Measurements from ENCODE around the gene TNFRSF21.

DNA sequence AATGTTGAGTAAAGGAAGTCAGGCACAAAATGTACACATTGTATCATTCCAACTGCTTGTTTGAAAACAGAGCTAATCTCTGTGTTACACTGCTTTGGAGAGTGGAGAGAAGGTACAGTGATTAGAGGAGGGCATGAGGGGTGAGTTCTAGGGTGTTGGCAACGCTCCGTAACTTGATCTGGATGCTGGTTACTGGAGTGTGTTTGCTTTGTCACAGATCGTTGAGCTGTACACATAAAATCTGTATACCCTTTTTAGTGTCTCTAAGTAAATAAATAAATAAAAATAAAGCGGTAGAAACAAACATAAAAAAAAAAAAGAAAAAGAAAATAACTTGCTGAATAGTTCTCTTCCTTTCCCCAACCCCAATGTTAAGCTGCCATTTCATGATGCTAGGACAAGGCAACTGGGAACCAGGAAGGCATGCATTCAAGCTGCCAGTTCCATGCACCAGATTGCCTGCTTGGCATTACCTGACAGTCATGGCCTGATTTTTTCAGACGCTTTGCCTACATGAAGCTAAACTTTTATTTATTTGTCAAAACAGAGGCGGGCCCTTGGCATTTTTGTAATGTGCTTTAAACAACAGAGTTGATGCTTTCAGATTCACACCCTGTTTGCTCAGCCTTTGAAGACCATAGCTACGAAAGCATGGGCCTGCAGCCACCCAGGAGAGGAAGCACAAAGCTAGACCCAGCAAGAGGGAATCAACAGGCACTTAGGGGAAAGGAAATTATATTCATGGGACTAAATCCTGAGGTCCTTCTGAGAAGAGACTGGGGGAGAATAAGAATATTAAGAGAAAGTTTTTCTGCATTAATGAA is 21.2 kb downstream of the TNFRSF21 start:
- TF ChIP-seq CTCF (conservative IDR thresholded peaks at IDR 0.05) (no peak), EZH2 (IDR thresholded peaks at IDR 0.05; ENCODE audit: low read depth) (no peak)
